G401 (cell line): ENCODE measurements around the gene PCGF1. TPM values are rescaled to one million over a fixed set of nuclear protein-coding genes. Genes with fewer than 3 reads are reported as not detected.
"Not testable (repeated sequence)": the region's sequence is repeated elsewhere in the genome, so short reads cannot be mapped to it uniquely, and the experiment has no call there.

Experiments used
- DNase-seq: peaks from one replicate; pipeline ENCODE4 v3.0.0-alpha.2; 2015; ENCODE audit warnings: low spot score
- in situ Hi-C: cut with HindIII; loops from 2 replicates; pipeline ENCODE4 v1.10.0; 2016; ENCODE audit warnings: low sequenced_read_pairs, mixed read lengths
- total RNA-seq: library from RNA; depleted of rRNA; stranded (reverse); fragments of >200 nt; shearing (Covaris generic); gene quantifications from 2 replicates; pipeline ENCODE4 v1.2.3, GENCODE V29; 2014

Gene PCGF1
- total RNA-seq, 1 experiment from 2014 or later: 39.9 TPM

GRCh38 chr2:74482801-74483674, 24.5 kb downstream of the PCGF1 start, which contains the start of the genes CCDC142 and TTC31:
Gene CCDC142 (minus strand): TSS chr2:74482998. CDS start chr2:74482837, 161 bp downstream.
Gene TTC31 (plus strand): TSS chr2:74483081. CDS start chr2:74483096, 15 bp downstream.
- peak; percentile 97 for DNase-seq
- in situ Hi-C loops: no loop called here

GRCh38 chr2:74481961-74482800, 25.3 kb downstream of the PCGF1 start:
- in situ Hi-C loops: no loop called here
- no peak for DNase-seq

GRCh38 chr2:74481431-74481830, 26.1 kb downstream of the PCGF1 start:
- in situ Hi-C loops: no loop called here
- no peak for DNase-seq

GRCh38 chr2:74474899-74475298, 32.6 kb downstream of the PCGF1 start:
- in situ Hi-C loops: no loop called here
- DNase-seq: no peak

- in situ Hi-C loops: no loop called here
- DNase-seq: no peak
Measured at GRCh38 chr2:74474481-74474880, 33.0 kb downstream of the PCGF1 start.

- DNase-seq: no peak
- in situ Hi-C loops: no loop called here
Measured at GRCh38 chr2:74472945-74473258, 34.6 kb downstream of the PCGF1 start.

GRCh38 chr2:74472086-74472944, 35.2 kb downstream of the PCGF1 start, which contains the start of gene MRPL53:
Gene MRPL53 (minus strand): TSS chr2:74472680. CDS start chr2:74472660, 20 bp downstream.
- in situ Hi-C loops: no loop called here
- DNase-seq: peak; percentile 95

GRCh38 chr2:74471332-74472065, 36.0 kb downstream of the PCGF1 start:
- no peak for DNase-seq
- in situ Hi-C loops: no loop called here

GRCh38 chr2:74470742-74471141, 36.8 kb downstream of the PCGF1 start:
- in situ Hi-C loops, DNase-seq: not testable (repeated sequence)

- DNase-seq: no peak
- in situ Hi-C loops: no loop called here
Measured at GRCh38 chr2:74464406-74464805, 43.1 kb downstream of the PCGF1 start.

GRCh38 chr2:74462786-74463105, 44.7 kb downstream of the PCGF1 start:
- in situ Hi-C loops: no loop called here
- DNase-seq: no peak

GRCh38 chr2:74462054-74462785, 45.3 kb downstream of the PCGF1 start:
- DNase-seq: no peak
- in situ Hi-C loops: no loop called here

GRCh38 chr2:74461187-74462053, 46.1 kb downstream of the PCGF1 start:
- no peak for DNase-seq
- in situ Hi-C loops: no loop called here

GRCh38 chr2:74460187-74460586, 47.3 kb downstream of the PCGF1 start:
- in situ Hi-C loops: not testable (repeated sequence)

GRCh38 chr2:74459503-74460118, 47.9 kb downstream of the PCGF1 start:
- in situ Hi-C loops, DNase-seq: not testable (repeated sequence)

More at GRCh38 chr2:74460187-74460586, 47.3 kb downstream of the PCGF1 start:
- not testable (repeated sequence) for DNase-seq

- no peak for DNase-seq
- in situ Hi-C loops: no loop called here
Measured at GRCh38 chr2:74458938-74459363, 48.5 kb downstream of the PCGF1 start.
